OCI-LY3 (cell line): ENCODE measurements around the gene SAMHD1.

ENCODE experiments used
- H2AFZ ChIP-seq: fragments of 200-600, 300-600 bp; shearing (Covaris generic); 2 replicates; pipeline ENCODE4 v1.6.0; 2014; ENCODE audit warnings: antibody characterized with exemption, low read depth, low read length
- H3K27ac ChIP-seq: fragments of 200-600, 300-600 bp; sonication (generic); 2 replicates; pipeline ENCODE4 v1.5.1; 2014; ENCODE audit warnings: mild to moderate bottlenecking, low read length, moderate library complexity, mixed read lengths
- H3K27me3 ChIP-seq: fragments of 200-600, 300-600 bp; sonication (generic); 2 replicates; pipeline ENCODE4 v1.6.1; 2014; ENCODE audit warnings: low read depth, low read length, mixed read lengths
- H3K36me3 ChIP-seq: fragments of 200-600, 300-600 bp; sonication (generic); replicated peaks from 2 replicates; pipeline ENCODE3; 2014; ENCODE audit warnings: low read depth, low read length, mixed read lengths
- H3K4me1 ChIP-seq: fragments of 300-600, 200-600 bp; sonication (generic); 2 replicates; pipeline ENCODE4 v1.6.1; 2014; ENCODE audit warnings: low read length, mixed read lengths
- H3K4me2 ChIP-seq: fragments of 200-600, 300-600 bp; sonication (generic); 2 replicates; pipeline ENCODE4 v1.6.1; 2014; ENCODE audit warnings: low read length, mixed read lengths
- H3K4me3 ChIP-seq: fragments of 300-600, 200-600 bp; sonication (generic); 2 replicates; pipeline ENCODE4 v1.5.1; 2014; ENCODE audit warnings: antibody characterized with exemption, mild to moderate bottlenecking, low read length, moderate library complexity
- H3K79me2 ChIP-seq: fragments of 300-600, 200-600 bp; shearing (Covaris generic); 2 replicates; pipeline ENCODE4 v1.6.1; 2014; ENCODE audit warnings: mild to moderate bottlenecking, low read length, mixed read lengths
- H3K9ac ChIP-seq: fragments of 300-600, 200-600 bp; shearing (Covaris generic); 2 replicates; pipeline ENCODE4 v1.6.0; 2014; ENCODE audit warnings: mild to moderate bottlenecking, low read length, moderate library complexity
- H3K9me3 ChIP-seq: fragments of 200-600, 300-600 bp; shearing (Covaris generic); 2 replicates; pipeline ENCODE4 v1.6.1; 2014; ENCODE audit warnings: low read length, mixed read lengths; ENCODE audit not compliant: insufficient read depth
- H4K20me1 ChIP-seq: fragments of 200-600, 300-600 bp; sonication (generic); 2 replicates; pipeline ENCODE4 v1.6.1; 2016; ENCODE audit warnings: low read length, mixed read lengths; ENCODE audit not compliant: insufficient read depth
- CTCF ChIP-seq: fragments of 200-600, 300-600 bp; sonication (generic); IDR thresholded peaks from 2 replicates; pipeline ENCODE4 v1.5.1; 2014; ENCODE audit warnings: antibody characterized with exemption, low read length, low read depth
- EZH2phosphoT487 ChIP-seq: fragments of 200-600 bp; shearing (Covaris generic); IDR thresholded peaks from 2 replicates; pipeline ENCODE4 v1.6.1; 2018; ENCODE audit warnings: antibody characterized with exemption, mixed run types, low read depth

SAMHD1 gene

GRCh38 chr20:36924167-36925045, 27.1 kb downstream of the SAMHD1 start:
- H3K9ac ChIP-seq = no peak overlapping the region
- H3K79me2 ChIP-seq = no peaks in the 10 kb centered on the region
- H3K9me3 ChIP-seq = no peaks in the 10 kb centered on the region
- no peaks in the 10 kb centered on the region for H3K27me3 ChIP-seq
- no peak for TF ChIP-seq EZH2phosphoT487
- TF ChIP-seq CTCF = no peak
- H3K27ac ChIP-seq = no peak overlapping the region
- H4K20me1 ChIP-seq = no peaks in the 10 kb centered on the region
- no peak overlapping the region for H2AFZ ChIP-seq
- no peak overlapping the region for H3K4me3 ChIP-seq
- no peak overlapping the region for H3K4me2 ChIP-seq
- peaks cover 14% of the 10 kb centered on the region for H3K36me3 ChIP-seq
- H3K4me1 ChIP-seq = peaks cover 5% of the 10 kb centered on the region; the same call in 1 of the 2 replicates

GRCh38 chr20:36920334-36920730, 31.2 kb downstream of the SAMHD1 start:
- H3K4me1 ChIP-seq = no peaks in the 10 kb centered on the region
- TF ChIP-seq CTCF (no peak), EZH2phosphoT487 (no peak)
- H3K36me3 ChIP-seq = no peaks in the 10 kb centered on the region
- no peaks in the 10 kb centered on the region for H3K9me3 ChIP-seq
- no peak overlapping the region for H3K27ac ChIP-seq
- no peak overlapping the region for H3K9ac ChIP-seq
- no peaks in the 10 kb centered on the region for H3K27me3 ChIP-seq
- H3K4me2 ChIP-seq = no peak overlapping the region
- H4K20me1 ChIP-seq = no peaks in the 10 kb centered on the region
- no peak overlapping the region for H2AFZ ChIP-seq
- H3K79me2 ChIP-seq = no peaks in the 10 kb centered on the region
- no peak overlapping the region for H3K4me3 ChIP-seq

GRCh38 chr20:36919715-36920333, 31.7 kb downstream of the SAMHD1 start:
- TF ChIP-seq CTCF (peak; percentile 89), EZH2phosphoT487 (no peak)
- H2AFZ ChIP-seq = no peak overlapping the region
- no peaks in the 10 kb centered on the region for H3K27me3 ChIP-seq
- peaks cover 4% of the 10 kb centered on the region for H3K36me3 ChIP-seq
- no peak overlapping the region for H3K9ac ChIP-seq
- no peak overlapping the region for H3K27ac ChIP-seq
- no peaks in the 10 kb centered on the region for H4K20me1 ChIP-seq
- no peak overlapping the region for H3K4me2 ChIP-seq
- no peak overlapping the region for H3K4me3 ChIP-seq
- no peaks in the 10 kb centered on the region for H3K9me3 ChIP-seq
- H3K79me2 ChIP-seq = no peaks in the 10 kb centered on the region
- H3K4me1 ChIP-seq = no peaks in the 10 kb centered on the region

- Histone ChIP-seq H3K4me2 (no peak overlapping the region), H3K9me3 (no peaks in the 10 kb centered on the region), H3K27me3 (no peaks in the 10 kb centered on the region), H3K9ac (no peak overlapping the region), H3K36me3 (peaks cover 8% of the 10 kb centered on the region), H3K27ac (no peak overlapping the region), H3K4me3 (no peak overlapping the region), H2AFZ (no peak overlapping the region), H3K4me1 (no peaks in the 10 kb centered on the region), H3K79me2 (no peaks in the 10 kb centered on the region), H4K20me1 (no peaks in the 10 kb centered on the region)
- TF ChIP-seq CTCF (no peak), EZH2phosphoT487 (no peak)
Observed at GRCh38 chr20:36917943-36918342, 33.6 kb downstream of the SAMHD1 start.
